Neuronal stem cell (in vitro differentiated cells): Measurements from ENCODE around the gene RFWD3.

Experiments
- DNase-seq: peaks from one replicate; pipeline ENCODE4 v3.0.0-alpha.2; 2013; ENCODE audit warnings: low spot score
- H2AFZ ChIP-seq: one replicate; pipeline ENCODE4 v1.6.1; 2013; ENCODE audit warnings: mild to moderate bottlenecking, low read length, inconsistent platforms
- H2AK5ac ChIP-seq: 2 replicates; pipeline ENCODE4 v1.6.1; 2013; ENCODE audit warnings: low read depth, mild to moderate bottlenecking, inconsistent platforms, low read length, moderate library complexity, mixed read lengths
- H2BK120ac ChIP-seq: 2 replicates; pipeline ENCODE4 v1.6.1; 2013; ENCODE audit warnings: low read depth, mild to moderate bottlenecking, inconsistent platforms, low read length, moderate library complexity, mixed read lengths
- H2BK12ac ChIP-seq: one replicate; pipeline ENCODE4 v1.6.1; 2013; ENCODE audit warnings: low read length, inconsistent platforms
- H2BK15ac ChIP-seq: 2 replicates; pipeline ENCODE4 v1.6.1; 2013; ENCODE audit warnings: mild to moderate bottlenecking, low read length, inconsistent platforms, mixed read lengths
- H2BK5ac ChIP-seq: one replicate; pipeline ENCODE4 v1.6.1; 2013; ENCODE audit warnings: inconsistent platforms, mild to moderate bottlenecking, low read length, moderate library complexity
- H3K14ac ChIP-seq: one replicate; pipeline ENCODE4 v1.6.1; 2013; ENCODE audit warnings: low read length, inconsistent platforms
- H3K18ac ChIP-seq: 2 replicates; pipeline ENCODE4 v1.6.1; 2013; ENCODE audit warnings: low read length, inconsistent platforms
- H3K23ac ChIP-seq: 2 replicates; pipeline ENCODE4 v1.6.1; 2013; ENCODE audit warnings: low read depth, mild to moderate bottlenecking, mixed read lengths, low read length, inconsistent platforms; ENCODE audit not compliant: poor library complexity
- H3K27ac ChIP-seq: replicated peaks from 3 replicates; pipeline ENCODE4 v1.5.1; 2013; ENCODE audit warnings: low read length, inconsistent platforms
- H3K27me3 ChIP-seq, 3 experiments: 2 replicates each; pipeline ENCODE4 v1.6.1; 2013; ENCODE audit warnings: low read length in 3 of 3, mild to moderate bottlenecking in 2 of 3, inconsistent platforms in 1 of 3, low read depth in 1 of 3, mixed read lengths in 1 of 3, moderate library complexity in 1 of 3; ENCODE audit not compliant: control insufficient read depth in 3 of 3, insufficient read depth in 3 of 3
- H3K36me3 ChIP-seq, 2 donors: replicated peaks in 1 of 2; 2 replicates each; pipeline ENCODE4 v1.6.1; 2013; ENCODE audit warnings: low read length in 2 of 2; ENCODE audit not compliant: control insufficient read depth in 2 of 2, insufficient read depth in 2 of 2
- H3K4ac ChIP-seq: 2 replicates; pipeline ENCODE4 v1.6.1; 2013; ENCODE audit warnings: inconsistent platforms, mild to moderate bottlenecking, low read length, moderate library complexity
- H3K4me1 ChIP-seq, 2 donors: 1 replicate in 1 of 2; 2 replicates in 1 of 2; pipeline ENCODE4 v1.6.1; 2013; ENCODE audit warnings: low read length in 2 of 2, low read depth in 1 of 2; ENCODE audit not compliant: control insufficient read depth in 2 of 2, insufficient read depth in 1 of 2
- H3K4me2 ChIP-seq: one replicate; pipeline ENCODE4 v1.6.1; 2013; ENCODE audit warnings: mild to moderate bottlenecking, low read length, inconsistent platforms; ENCODE audit not compliant: insufficient read depth, poor library complexity, severe bottlenecking
- H3K4me3 ChIP-seq, 2 donors: 2 replicates each; pipeline ENCODE4 v1.5.1; 2013; ENCODE audit warnings: low read length in 2 of 2, mild to moderate bottlenecking in 2 of 2, inconsistent platforms in 1 of 2, moderate library complexity in 1 of 2
- H3K79me1 ChIP-seq: one replicate; pipeline ENCODE4 v1.6.1; 2013; ENCODE audit warnings: low read depth, mild to moderate bottlenecking, inconsistent platforms, low read length, moderate library complexity
- H3K9ac ChIP-seq: one replicate; pipeline ENCODE4 v1.6.1; 2013; ENCODE audit warnings: mild to moderate bottlenecking, low read depth, low read length, inconsistent platforms; ENCODE audit not compliant: poor library complexity
- H3K9me3 ChIP-seq, 2 donors: replicated peaks in 1 of 2; 2 replicates each; pipeline versions ENCODE3 to v1.6.1; 2013; ENCODE audit warnings: low read length in 2 of 2, mild to moderate bottlenecking in 2 of 2, inconsistent platforms in 1 of 2, low read depth in 1 of 2, mixed read lengths in 1 of 2, moderate library complexity in 1 of 2; ENCODE audit not compliant: control insufficient read depth in 2 of 2, insufficient read depth in 1 of 2
- H4K8ac ChIP-seq: one replicate; pipeline ENCODE4 v1.6.1; 2013; ENCODE audit warnings: low read depth, mild to moderate bottlenecking, inconsistent platforms, low read length, moderate library complexity
- H4K91ac ChIP-seq: one replicate; pipeline ENCODE4 v1.6.1; 2013; ENCODE audit warnings: low read length, low read depth, mild to moderate bottlenecking, inconsistent platforms; ENCODE audit not compliant: poor library complexity
- WGBS, 2 donors: extraction: QIAGEN DNeasy Blood & Tissue Kit; methylation state at CpG; one replicate each; pipeline ENCODE4 v1.1.7; 2013; ENCODE audit warnings: missing lambda C conversion rate in 2 of 2, mixed read lengths in 1 of 2; ENCODE audit not compliant: insufficient read length in 2 of 2, insufficient replicate concordance in 1 of 2; ENCODE audit errors: extremely low coverage in 2 of 2; 5-methylcytosine and 5-hydroxymethylcytosine counted together

RFWD3 gene

GRCh38 chr16:74578838-74579237 is 87.8 kb downstream of the RFWD3 start:
- no peak overlapping the region for H2BK12ac ChIP-seq
- WGBS, 2 donors, result no CpG with 5 or more reads among the region's 3 CpGs
- H4K8ac ChIP-seq, result no peak overlapping the region
- no peaks in the 10 kb centered on the region for H3K9me3 ChIP-seq
- H3K9ac ChIP-seq, result no peak overlapping the region
- H2BK5ac ChIP-seq, result no peak overlapping the region
- H3K4me1 ChIP-seq, result no peaks in the 10 kb centered on the region
- H3K4ac ChIP-seq, result no peak overlapping the region
- H3K79me1 ChIP-seq, result no peaks in the 10 kb centered on the region
- no peak overlapping the region for H2AK5ac ChIP-seq
- no peak overlapping the region for H3K4me3 ChIP-seq
- no peak for DNase-seq
- no peak overlapping the region for H2AFZ ChIP-seq
- H2BK15ac ChIP-seq, result no peak overlapping the region
- no peak overlapping the region for H2BK120ac ChIP-seq
- no peak overlapping the region for H3K18ac ChIP-seq
- no peak overlapping the region for H3K14ac ChIP-seq
- no peaks in the 10 kb centered on the region for H3K36me3 ChIP-seq
- no peak overlapping the region for H3K23ac ChIP-seq
- H4K91ac ChIP-seq, result no peak overlapping the region
- no peak overlapping the region for H3K4me2 ChIP-seq
- no peak overlapping the region for H3K27ac ChIP-seq
- no peaks in the 10 kb centered on the region for H3K27me3 ChIP-seq

- no peak overlapping the region for H3K4me3 ChIP-seq
- H3K23ac ChIP-seq, result no peak overlapping the region
- H4K91ac ChIP-seq, result no peak overlapping the region
- H3K4ac ChIP-seq, result no peak overlapping the region
- H3K9ac ChIP-seq, result no peak overlapping the region
- H3K27ac ChIP-seq, result no peak overlapping the region
- no peaks in the 10 kb centered on the region for H3K27me3 ChIP-seq
- H3K18ac ChIP-seq, result no peak overlapping the region
- no peaks in the 10 kb centered on the region for H3K36me3 ChIP-seq
- H3K4me1 ChIP-seq, result no peaks in the 10 kb centered on the region
- H2BK5ac ChIP-seq, result no peak overlapping the region
- H2AK5ac ChIP-seq, result no peak overlapping the region
- no peak for DNase-seq
- no peaks in the 10 kb centered on the region for H3K9me3 ChIP-seq
- WGBS, 2 donors, result no CpG with 5 or more reads among the region's 3 CpGs
- H3K79me1 ChIP-seq, result no peaks in the 10 kb centered on the region
- H2BK15ac ChIP-seq, result no peak overlapping the region
- no peak overlapping the region for H2BK120ac ChIP-seq
- H2BK12ac ChIP-seq, result no peak overlapping the region
- no peak overlapping the region for H3K14ac ChIP-seq
- no peak overlapping the region for H4K8ac ChIP-seq
- H2AFZ ChIP-seq, result no peak overlapping the region
- no peak overlapping the region for H3K4me2 ChIP-seq
Observed at GRCh38 chr16:74578433-74578832, 88.2 kb downstream of the RFWD3 start.

GRCh38 chr16:74577882-74578366 is 88.8 kb downstream of the RFWD3 start:
- DNase-seq, result no peak
- H3K23ac ChIP-seq, result no peak overlapping the region
- H2BK15ac ChIP-seq, result no peak overlapping the region
- H4K8ac ChIP-seq, result no peak overlapping the region
- no peaks in the 10 kb centered on the region for H3K4me1 ChIP-seq
- no peak overlapping the region for H3K9ac ChIP-seq
- H3K18ac ChIP-seq, result no peak overlapping the region
- no peak overlapping the region for H4K91ac ChIP-seq
- H2BK12ac ChIP-seq, result no peak overlapping the region
- no peak overlapping the region for H2BK5ac ChIP-seq
- H3K27me3 ChIP-seq, result no peaks in the 10 kb centered on the region
- no peak overlapping the region for H3K4me2 ChIP-seq
- H3K9me3 ChIP-seq, result no peaks in the 10 kb centered on the region
- no CpG with 5 or more reads among the region's 2 CpGs for WGBS, 2 donors
- H2AK5ac ChIP-seq, result no peak overlapping the region
- H3K27ac ChIP-seq, result no peak overlapping the region
- no peak overlapping the region for H3K4me3 ChIP-seq
- H3K79me1 ChIP-seq, result no peaks in the 10 kb centered on the region
- no peaks in the 10 kb centered on the region for H3K36me3 ChIP-seq
- no peak overlapping the region for H2AFZ ChIP-seq
- H3K4ac ChIP-seq, result no peak overlapping the region
- no peak overlapping the region for H3K14ac ChIP-seq
- no peak overlapping the region for H2BK120ac ChIP-seq

GRCh38 chr16:74575807-74576643 is 90.7 kb downstream of the RFWD3 start:
- H3K4ac ChIP-seq, result no peak overlapping the region
- no peak overlapping the region for H2AK5ac ChIP-seq
- no peak overlapping the region for H2AFZ ChIP-seq
- no peak overlapping the region for H3K18ac ChIP-seq
- H2BK12ac ChIP-seq, result no peak overlapping the region
- no peak overlapping the region for H3K27ac ChIP-seq
- H3K23ac ChIP-seq, result no peak overlapping the region
- H4K8ac ChIP-seq, result no peak overlapping the region
- no peaks in the 10 kb centered on the region for H3K36me3 ChIP-seq
- H2BK15ac ChIP-seq, result no peak overlapping the region
- H3K79me1 ChIP-seq, result peaks cover 2% of the 10 kb centered on the region
- no peak overlapping the region for H4K91ac ChIP-seq
- no peak overlapping the region for H3K4me2 ChIP-seq
- no peaks in the 10 kb centered on the region for H3K9me3 ChIP-seq
- no CpG with 5 or more reads among the region's 12 CpGs for WGBS, 2 donors
- no peak overlapping the region for H2BK5ac ChIP-seq
- H2BK120ac ChIP-seq, result no peak overlapping the region
- H3K27me3 ChIP-seq, result no peaks in the 10 kb centered on the region
- peaks cover 0 to 2% of the 10 kb centered on the region in 2 donors for H3K4me1 ChIP-seq
- H3K9ac ChIP-seq, result no peak overlapping the region
- no peak overlapping the region for H3K4me3 ChIP-seq
- H3K14ac ChIP-seq, result no peak overlapping the region
- no peak for DNase-seq
